IMR-90 (cell line): Measurements from ENCODE around the gene TMEM114. TPM values are rescaled to one million over a fixed set of nuclear protein-coding genes. Genes with fewer than 3 reads are reported as not detected.
A peak's percentile ranks its signal among the peaks of the same experiment; 100 is the strongest.
"Not testable (repeated sequence)": the region's sequence is repeated elsewhere in the genome, so short reads cannot be mapped to it uniquely, and the experiment has no call there.

Experiments
- ATAC-seq: fragments of 200-7000 bp; cut with Tn5 transposase; 2 replicates; pipeline ENCODE4 v1.9.1; 2020; ENCODE audit warnings: low read depth, mild to moderate bottlenecking, moderate library complexity
- BruUV-seq: library from RNA; stranded (reverse); fragments of 400-500 nt; replicated peaks from 2 replicates; lab custom pipeline; 2021; lab: Mats Ljungman, UMichigan
- CTCF ChIA-PET: fragments of 300-600 bp; formaldehyde crosslinking; extraction: SDS; loops from one replicate; lab custom pipeline; 2021; ENCODE audit warnings: antibody characterized with exemption; lab: Yijun Ruan, JAX
- POLR2A ChIA-PET: fragments of 300-600 bp; sonication (Branson Sonifier 250); formaldehyde crosslinking; loops from one replicate; lab custom pipeline; 2022; ENCODE audit warnings: antibody characterized with exemption; ENCODE audit not compliant: unreplicated experiment; lab: Charles Lee
- DNase-seq: peaks from one replicate; pipeline ENCODE4 v3.0.0; 2013
- H2AFZ ChIP-seq: replicated peaks from 2 replicates; pipeline ENCODE3; 2013; ENCODE audit warnings: low read length, mild to moderate bottlenecking; ENCODE audit not compliant: poor library complexity
- H2AK5ac ChIP-seq: 2 replicates; pipeline ENCODE4 v1.6.1; 2013; ENCODE audit warnings: low read depth, low read length, inconsistent platforms
- H2AK9ac ChIP-seq: replicated peaks from 2 replicates; pipeline ENCODE3; 2013; ENCODE audit warnings: mild to moderate bottlenecking, low read depth, low read length, moderate library complexity; ENCODE audit not compliant: poor library complexity
- H2BK120ac ChIP-seq: 2 replicates; pipeline ENCODE4 v1.6.1; 2013; ENCODE audit warnings: low read depth, low read length, inconsistent platforms
- H2BK15ac ChIP-seq: 3 replicates; pipeline ENCODE4 v1.6.1; 2013; ENCODE audit warnings: low read depth, low read length, inconsistent platforms
- H2BK20ac ChIP-seq: 2 replicates; pipeline ENCODE4 v1.6.1; 2013; ENCODE audit warnings: low read depth, mild to moderate bottlenecking, inconsistent platforms, low read length, moderate library complexity
- H2BK5ac ChIP-seq: 2 replicates; pipeline ENCODE4 v1.6.1; 2013; ENCODE audit warnings: mild to moderate bottlenecking, low read depth, low read length, inconsistent platforms; ENCODE audit not compliant: poor library complexity, severe bottlenecking
- H3K14ac ChIP-seq: replicated peaks from 2 replicates; pipeline ENCODE4 v1.6.1; 2013; ENCODE audit warnings: low read depth, low read length, inconsistent platforms
- H3K18ac ChIP-seq: 2 replicates; pipeline ENCODE4 v1.6.1; 2013; ENCODE audit warnings: low read depth, low read length, control low read depth
- H3K23ac ChIP-seq: 2 replicates; pipeline ENCODE4 v1.6.1; 2013; ENCODE audit warnings: low read depth, low read length, inconsistent platforms
- H3K27ac ChIP-seq: 2 replicates; pipeline ENCODE4 v1.5.1; 2013; ENCODE audit warnings: mild to moderate bottlenecking, control low read depth, low read length; ENCODE audit not compliant: insufficient read depth
- H3K27me3 ChIP-seq: 2 replicates; pipeline ENCODE4 v1.6.1; 2013; ENCODE audit warnings: low read length; ENCODE audit not compliant: control insufficient read depth, insufficient read depth
- H3K36me3 ChIP-seq: 2 replicates; pipeline ENCODE4 v1.6.1; 2013; ENCODE audit warnings: low read length, mixed read lengths; ENCODE audit not compliant: control insufficient read depth, insufficient read depth
- H3K4ac ChIP-seq: 2 replicates; pipeline ENCODE4 v1.6.1; 2013; ENCODE audit warnings: low read depth, low read length, inconsistent platforms
- H3K4me1 ChIP-seq: 2 replicates; pipeline ENCODE4 v1.6.1; 2013; ENCODE audit warnings: low read length, mixed read lengths; ENCODE audit not compliant: control insufficient read depth, insufficient read depth
- H3K4me2 ChIP-seq: 2 replicates; pipeline ENCODE4 v1.6.1; 2013; ENCODE audit warnings: low read depth, mild to moderate bottlenecking, control low read depth, low read length, moderate library complexity
- H3K4me3 ChIP-seq: 2 replicates; pipeline ENCODE4 v1.5.1; 2013; ENCODE audit warnings: low read depth, mild to moderate bottlenecking, control low read depth, low read length, moderate library complexity; ENCODE audit not compliant: insufficient read depth
- H3K56ac ChIP-seq: 2 replicates; pipeline ENCODE4 v1.6.1; 2013; ENCODE audit warnings: low read length, inconsistent platforms; ENCODE audit not compliant: insufficient read depth; ENCODE audit errors: extremely low read depth
- H3K79me1 ChIP-seq, 2 experiments: 2 replicates each; pipeline ENCODE4 v1.6.1; 2013; ENCODE audit warnings: low read length in 2 of 2, inconsistent platforms in 1 of 2, low read depth in 1 of 2
- H3K9ac ChIP-seq: 2 replicates; pipeline ENCODE4 v1.6.1; 2013; ENCODE audit warnings: low read depth, low read length, control low read depth
- H3K9me1 ChIP-seq: 2 replicates; pipeline ENCODE4 v1.6.1; 2013; ENCODE audit warnings: low read length, inconsistent platforms; ENCODE audit not compliant: insufficient read depth
- H3K9me3 ChIP-seq: 2 replicates; pipeline ENCODE4 v1.6.1; 2013; ENCODE audit warnings: low read length; ENCODE audit not compliant: control insufficient read depth, insufficient read depth
- H4K20me1 ChIP-seq: 2 replicates; pipeline ENCODE4 v1.6.1; 2013; ENCODE audit warnings: low read length, inconsistent platforms; ENCODE audit not compliant: insufficient read depth
- H4K5ac ChIP-seq: 2 replicates; pipeline ENCODE4 v1.6.1; 2013; ENCODE audit warnings: mild to moderate bottlenecking, low read depth, low read length, control low read depth
- H4K8ac ChIP-seq, 2 experiments: 2 replicates each; pipeline ENCODE4 v1.6.1; 2013; ENCODE audit warnings: low read depth in 2 of 2, low read length in 2 of 2, control low read depth in 1 of 2, inconsistent platforms in 1 of 2
- H4K91ac ChIP-seq: 2 replicates; pipeline ENCODE4 v1.6.1; 2013; ENCODE audit warnings: low read depth, low read length, inconsistent platforms; ENCODE audit not compliant: insufficient read depth
- WGBS, 2 experiments: methylation state at CpG; one replicate each; pipeline versions ENCODE4 v1.1.5 to v1.1.7; 2013; ENCODE audit warnings: missing lambda C conversion rate in 2 of 2; ENCODE audit not compliant: insufficient read length in 1 of 2; ENCODE audit errors: extremely low coverage in 2 of 2; 5-methylcytosine and 5-hydroxymethylcytosine counted together
- dilution Hi-C: fragments of 300-500 bp; cut with HindIII; formaldehyde crosslinking; loops from one replicate; pipeline ENCODE4 v1.14.3; 2018; ENCODE audit warnings: low sequenced_read_pairs; ENCODE audit not compliant: unreplicated experiment
- in situ Hi-C: fragments of 300-500 bp; cut with MboI; formaldehyde crosslinking; loops from 3 replicates; pipeline ENCODE4 v1.14.3; 2019; ENCODE audit warnings: low sequenced_read_pairs, inconsistent platforms, mixed read lengths
- intact Hi-C: fragments of 100-400 bp; cut with micrococcal nuclease; formaldehyde crosslinking; loops from 2 replicates; pipeline ENCODE4 v1.10.0; 2022
- polyA plus RNA-seq, 3 experiments: library from polyadenylated mRNA; depleted of rRNA; stranded (reverse); fragments of >200 nt; gene quantifications; 2 replicates each; pipeline ENCODE4 v1.2.3, GENCODE V29; 2012; ENCODE audit warnings: low replicate concordance in 1 of 3
- total RNA-seq: library from RNA; depleted of rRNA; stranded (reverse); fragments of >200 nt; gene quantifications from 2 replicates; pipeline ENCODE4 v1.2.3, GENCODE V29; 2012

Gene TMEM114
- total and polyA plus RNA-seq, 2 of the 4 experiments (the other 2 are of a cell fraction), result not detected

DNA sequence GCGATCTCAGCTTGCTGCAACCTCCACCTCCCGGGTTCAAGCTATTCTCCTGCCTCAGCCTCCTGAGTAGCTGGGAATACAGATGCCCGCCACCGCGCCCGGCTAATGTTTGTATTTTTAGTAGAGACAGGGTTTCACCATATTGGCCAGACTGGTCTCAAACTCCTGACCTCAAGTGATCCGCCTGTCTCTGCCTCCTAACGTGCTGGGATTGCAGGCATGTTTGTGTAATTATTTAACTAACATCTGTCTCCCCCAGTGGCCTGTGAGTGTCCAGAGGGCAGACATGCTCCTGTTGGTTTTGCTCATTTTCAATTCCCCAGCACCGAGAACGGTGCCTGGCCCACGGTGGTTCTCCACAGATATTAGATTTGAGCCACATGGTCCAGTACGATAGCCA lies 19.9 kb downstream of the TMEM114 start:
- H2BK120ac ChIP-seq, H4K8ac ChIP-seq, H3K27me3 ChIP-seq, H3K56ac ChIP-seq, H2AK9ac ChIP-seq, H2BK20ac ChIP-seq, H4K91ac ChIP-seq, POLR2A ChIA-PET, H3K9me3 ChIP-seq, dilution Hi-C loops, H4K5ac ChIP-seq, H2AK5ac ChIP-seq, H3K14ac ChIP-seq, H2BK15ac ChIP-seq, H3K4me1 ChIP-seq, H3K36me3 ChIP-seq, DNase-seq, H3K4ac ChIP-seq, H3K9ac ChIP-seq, H4K20me1 ChIP-seq, BruUV-seq, H3K9me1 ChIP-seq, H3K4me3 ChIP-seq, H2BK5ac ChIP-seq, ATAC-seq, intact Hi-C loops, H3K23ac ChIP-seq, H3K79me1 ChIP-seq, H3K18ac ChIP-seq, H3K27ac ChIP-seq, H3K4me2 ChIP-seq: not testable (repeated sequence)
- CTCF ChIA-PET, result interaction anchor here (0.6 kb wide), 1 partner anchor 308 kb away, joined by 6 read pairs; no protein-coding TSS in a partner anchor
- 92% methylated on average over 2 of the region's 12 CpGs; no CpG with 5 or more reads in 1 of the 2 experiments for WGBS, 2 experiments
- in situ Hi-C loops, result loop anchor here (25.0 kb wide), 1 partner anchor 567 kb away; no protein-coding TSS in a partner anchor
- peak overlapping the region; percentile 45 for H2AFZ ChIP-seq
